Renal pelvis (tissue), 12 donors: ENCODE results near the gene ZNF627. TPM values are rescaled to one million over a fixed set of nuclear protein-coding genes. Genes with fewer than 3 reads are reported as not detected.
A peak's percentile ranks its signal among the peaks of the same experiment; 100 is the strongest.
"Not testable (repeated sequence)": the region's sequence is repeated elsewhere in the genome, so short reads cannot be mapped to it uniquely, and the experiment has no call there.

ENCODE experiments used
- DNase-seq: peaks from one replicate; pipeline ENCODE4 v3.0.0-alpha.2; 2013
- long read RNA-seq, 16 experiments: transcript quantifications; one replicate each; lab custom pipeline, GENCODE V29; 2026
- polyA plus RNA-seq, 3 donors: library from polyadenylated mRNA; unstranded; fragments of 120-200 nt; gene quantifications; one replicate each; pipeline ENCODE4 v1.2.1, GENCODE V29; 2013; ENCODE audit not compliant: insufficient read length in 3 of 3

Gene ZNF627
- polyA plus RNA-seq, result 10 to 100 TPM; 39.3 to 43.3 (median 40.8) TPM
- long read RNA-seq, donor 1, transcript ZNF627-201 (4 exons, 2,840 nt), result major isoform, 13 of 13 reads
- long read RNA-seq, donor 1, partial matches to known transcripts, result 0 of 13 reads
- long read RNA-seq, donor 1, other reads (novel, unspliced or antisense), result 0 of 13 reads
- long read RNA-seq, donor 2, transcript ZNF627-201 (4 exons, 2,840 nt), result major isoform, 13 of 14 reads
- long read RNA-seq, donor 2, partial matches to known transcripts, result 0 of 14 reads
- long read RNA-seq, donor 2, other reads (novel, unspliced or antisense), result 0 of 14 reads
- long read RNA-seq, donor 3, transcript ZNF627-201 (4 exons, 2,840 nt), result major isoform, 8 of 8 reads
- long read RNA-seq, donor 3, partial matches to known transcripts, result 0 of 8 reads
- long read RNA-seq, donor 3, other reads (novel, unspliced or antisense), result 0 of 8 reads
- long read RNA-seq, donor 4, transcript ZNF627-201 (4 exons, 2,840 nt), result major isoform, 9 of 15 reads
- long read RNA-seq, donor 4, partial matches to known transcripts, result 0 of 15 reads
- long read RNA-seq, donor 4, other reads (novel, unspliced or antisense), result 6 of 15 reads
- long read RNA-seq, donor 5, transcript ZNF627-201 (4 exons, 2,840 nt), result major isoform, 8 of 9 reads
- long read RNA-seq, donor 5, partial matches to known transcripts, result 0 of 9 reads
- long read RNA-seq, donor 5, other reads (novel, unspliced or antisense), result 0 of 9 reads
- long read RNA-seq, donor 6, transcript ZNF627-201 (4 exons, 2,840 nt), result major isoform, 7 of 7 reads
- long read RNA-seq, donor 6, partial matches to known transcripts, result 0 of 7 reads
- long read RNA-seq, donor 6, other reads (novel, unspliced or antisense), result 0 of 7 reads
- long read RNA-seq, donor 7, transcript ZNF627-201 (4 exons, 2,840 nt), result major isoform, 24 of 24 reads
- long read RNA-seq, donor 7, partial matches to known transcripts, result 0 of 24 reads
- long read RNA-seq, donor 7, other reads (novel, unspliced or antisense), result 0 of 24 reads
- long read RNA-seq, donor 8, transcript ZNF627-201 (4 exons, 2,840 nt), result major isoform, 6 of 8 reads
- long read RNA-seq, donor 8, partial matches to known transcripts, result 0 of 8 reads
- long read RNA-seq, donor 8, other reads (novel, unspliced or antisense), result 0 of 8 reads
- long read RNA-seq, donor 9, transcript ZNF627-201 (4 exons, 2,840 nt), result major isoform, 18 of 18 reads
- long read RNA-seq, donor 9, partial matches to known transcripts, result 0 of 18 reads
- long read RNA-seq, donor 9, other reads (novel, unspliced or antisense), result 0 of 18 reads
- long read RNA-seq, donor 10, transcript ZNF627-201 (4 exons, 2,840 nt), result major isoform, 14 of 33 reads
- long read RNA-seq, donor 10, partial matches to known transcripts, result 13 of 33 reads
- long read RNA-seq, donor 10, other reads (novel, unspliced or antisense), result 5 of 33 reads
- long read RNA-seq, donor 11, transcript ZNF627-201 (4 exons, 2,840 nt), result major isoform, 11 of 11 reads
- long read RNA-seq, donor 11, partial matches to known transcripts, result 0 of 11 reads
- long read RNA-seq, donor 11, other reads (novel, unspliced or antisense), result 0 of 11 reads
- long read RNA-seq, donor 12, transcript ZNF627-201 (4 exons, 2,840 nt), result major isoform, 18 of 24 reads
- long read RNA-seq, donor 12, partial matches to known transcripts, result 6 of 24 reads
- long read RNA-seq, donor 12, other reads (novel, unspliced or antisense), result 0 of 24 reads
- long read RNA-seq, donor 13, transcript ZNF627-201 (4 exons, 2,840 nt), result major isoform, 8 of 8 reads
- long read RNA-seq, donor 13, partial matches to known transcripts, result 0 of 8 reads
- long read RNA-seq, donor 13, other reads (novel, unspliced or antisense), result 0 of 8 reads
- long read RNA-seq, donor 14, result 0 reads
- long read RNA-seq, donor 15, result 0 reads
- long read RNA-seq, donor 16, transcript ZNF627-201 (4 exons, 2,840 nt), result major isoform, 20 of 21 reads
- long read RNA-seq, donor 16, partial matches to known transcripts, result 0 of 21 reads
- long read RNA-seq, donor 16, other reads (novel, unspliced or antisense), result 0 of 21 reads

DNA sequence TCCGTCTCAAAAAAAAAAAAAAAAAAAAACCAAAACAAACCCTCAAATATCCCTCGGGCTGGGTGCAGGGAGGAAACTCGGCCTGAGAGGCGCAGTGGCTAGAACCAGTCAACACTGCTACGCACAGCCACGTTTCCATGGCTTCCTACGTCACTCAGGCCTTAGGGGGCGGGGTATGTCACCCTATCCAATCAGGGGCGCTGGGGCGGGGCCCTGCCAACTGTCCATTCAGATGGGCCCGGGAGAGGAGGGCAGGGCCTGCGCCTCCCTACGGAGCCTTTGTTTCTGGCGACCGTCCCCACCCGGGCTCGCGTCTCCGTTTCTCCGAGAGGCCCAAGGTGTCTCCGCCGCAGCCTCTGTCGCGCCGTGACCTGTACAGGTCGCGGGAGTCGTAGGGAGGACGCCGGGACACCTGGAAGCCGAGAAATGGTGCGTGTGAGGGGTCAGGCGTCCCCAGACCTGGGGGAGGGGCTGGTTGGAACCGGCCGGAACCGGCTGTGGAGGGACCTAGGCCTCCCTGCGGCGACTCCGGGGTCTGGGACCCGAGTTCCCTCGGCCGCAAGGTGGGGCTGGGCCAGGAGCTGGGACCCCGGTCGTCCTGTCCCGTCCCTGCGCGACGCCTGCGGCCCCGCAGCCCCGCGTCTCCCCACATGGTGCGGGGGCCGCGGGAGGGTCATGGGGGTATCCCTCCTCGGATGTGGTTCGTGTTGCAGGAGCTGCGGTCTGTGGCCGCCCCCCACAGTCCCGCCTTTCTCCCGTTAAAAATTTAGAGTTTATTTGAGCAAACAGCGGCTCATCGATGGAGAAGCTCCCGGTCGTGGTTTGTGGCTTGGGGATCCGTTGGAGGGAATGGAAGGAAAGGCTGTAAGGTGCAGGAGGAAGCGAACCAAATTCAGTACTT is at the start of gene ZNF627:
Gene ZNF627 (plus strand): TSS at position 282 of the 901 bp plus-strand sequence. CDS start 145 bp downstream, at position 427.
- DNase-seq, result peak; percentile 99

DNA sequence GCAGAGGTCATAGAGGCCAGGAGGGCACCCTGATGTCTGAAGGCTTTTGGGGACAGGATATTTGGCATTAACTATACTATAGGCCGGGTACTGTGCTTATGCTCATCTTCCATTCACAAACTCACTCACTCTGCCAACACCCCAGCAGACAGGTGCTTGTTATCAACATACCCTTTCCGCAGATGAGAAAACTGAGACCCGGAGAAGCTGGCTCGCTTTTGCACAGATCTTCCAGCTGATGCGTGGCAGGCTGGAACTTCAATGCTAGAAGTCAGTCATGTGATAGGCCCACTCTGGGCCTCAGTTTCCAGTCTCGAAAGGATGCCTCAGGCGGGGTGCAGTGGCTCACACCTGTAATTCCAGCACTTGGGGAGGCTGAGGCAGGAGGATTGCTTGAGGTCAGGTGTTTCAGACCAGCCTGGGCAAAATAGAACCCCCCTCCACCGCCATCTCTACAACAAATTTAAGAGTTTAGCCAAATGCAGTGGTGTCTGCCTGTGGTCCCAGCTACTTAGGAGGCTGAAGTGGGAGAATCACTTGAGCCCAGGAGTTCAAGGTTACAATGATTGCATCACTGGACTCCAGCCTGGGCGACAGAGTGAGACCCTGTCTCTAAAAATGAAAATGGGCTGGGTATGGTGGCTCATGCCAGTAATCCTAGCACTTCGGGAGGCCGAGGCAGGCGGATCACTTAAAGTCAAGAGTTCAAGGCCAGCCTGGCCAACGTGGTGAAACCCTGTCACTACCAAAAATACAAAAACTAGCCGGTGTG is 49.2 kb upstream of the ZNF627 start:
- DNase-seq, result no peak

DNA sequence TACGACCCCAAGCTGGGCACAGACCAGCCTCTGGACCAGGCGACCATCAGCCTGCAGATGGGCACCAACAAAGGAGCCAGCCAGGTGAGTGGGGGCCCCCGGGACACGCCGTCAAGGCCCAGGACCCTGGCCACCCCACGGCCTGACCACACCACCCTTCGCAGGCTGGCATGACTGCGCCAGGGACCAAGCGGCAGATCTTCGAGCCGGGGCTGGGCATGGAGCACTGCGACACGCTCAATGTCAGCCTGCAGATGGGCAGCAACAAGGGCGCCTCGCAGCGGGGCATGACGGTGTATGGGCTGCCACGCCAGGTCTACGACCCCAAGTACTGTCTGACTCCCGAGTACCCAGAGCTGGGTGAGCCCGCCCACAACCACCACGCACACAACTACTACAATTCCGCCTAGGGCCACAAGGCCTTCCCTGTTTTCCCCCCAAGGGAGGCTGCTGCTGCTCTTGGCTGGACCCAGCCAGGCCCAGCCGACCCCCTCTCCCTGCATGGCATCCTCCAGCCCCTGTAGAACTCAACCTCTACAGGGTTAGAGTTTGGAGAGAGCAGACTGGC is 47.8 kb upstream of the ZNF627 start:
- no peak for DNase-seq

DNA sequence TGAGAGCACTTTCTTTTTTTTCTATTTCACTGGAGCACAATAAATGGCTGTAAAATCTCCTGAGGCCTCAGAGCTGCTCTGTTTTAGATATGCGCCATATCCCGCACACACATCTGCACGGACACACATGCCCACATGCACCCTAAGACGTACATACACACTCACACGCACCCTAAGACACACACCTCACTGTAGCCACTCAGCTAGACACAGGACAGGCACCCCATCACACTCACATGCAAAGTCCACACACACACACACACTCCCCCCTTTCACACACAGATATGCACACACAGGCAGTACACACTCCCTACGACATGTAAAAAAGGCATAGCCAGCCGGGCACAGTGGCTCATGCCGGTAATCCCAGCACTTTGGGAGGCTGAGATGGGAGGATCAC is 47.0 kb upstream of the ZNF627 start:
- DNase-seq, result no peak

DNA sequence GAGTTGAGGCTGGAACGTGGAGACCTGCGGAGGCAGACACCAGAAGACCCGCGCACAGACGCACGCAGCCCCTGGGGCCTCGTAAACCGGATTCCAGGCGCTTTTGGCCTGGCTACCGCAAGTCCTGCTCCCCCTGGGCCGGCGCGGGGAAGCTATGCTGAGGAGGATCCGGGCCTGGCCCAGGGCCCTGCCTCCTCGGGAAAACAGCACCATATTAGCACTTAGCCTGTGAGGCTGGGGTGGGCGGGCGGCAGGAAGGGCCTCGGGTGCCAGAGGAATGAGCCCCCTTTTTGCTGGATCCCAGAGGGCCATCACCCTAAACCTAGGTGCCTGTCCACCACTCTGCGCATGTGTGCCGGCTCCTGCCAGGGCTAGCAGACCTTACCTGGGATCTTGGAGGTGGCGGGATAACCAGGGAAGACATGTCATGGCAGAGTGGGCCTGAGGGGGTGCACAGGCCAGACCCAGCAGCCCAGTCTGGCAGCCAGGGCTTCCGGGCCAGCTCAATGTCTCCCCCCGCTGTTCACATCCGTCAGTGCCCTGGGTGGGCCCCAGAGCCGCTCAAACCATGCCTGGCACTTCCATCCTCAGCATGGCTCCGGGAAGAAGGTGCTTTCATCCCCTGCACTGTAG is 45.6 kb upstream of the ZNF627 start:
- DNase-seq, result no peak

DNA sequence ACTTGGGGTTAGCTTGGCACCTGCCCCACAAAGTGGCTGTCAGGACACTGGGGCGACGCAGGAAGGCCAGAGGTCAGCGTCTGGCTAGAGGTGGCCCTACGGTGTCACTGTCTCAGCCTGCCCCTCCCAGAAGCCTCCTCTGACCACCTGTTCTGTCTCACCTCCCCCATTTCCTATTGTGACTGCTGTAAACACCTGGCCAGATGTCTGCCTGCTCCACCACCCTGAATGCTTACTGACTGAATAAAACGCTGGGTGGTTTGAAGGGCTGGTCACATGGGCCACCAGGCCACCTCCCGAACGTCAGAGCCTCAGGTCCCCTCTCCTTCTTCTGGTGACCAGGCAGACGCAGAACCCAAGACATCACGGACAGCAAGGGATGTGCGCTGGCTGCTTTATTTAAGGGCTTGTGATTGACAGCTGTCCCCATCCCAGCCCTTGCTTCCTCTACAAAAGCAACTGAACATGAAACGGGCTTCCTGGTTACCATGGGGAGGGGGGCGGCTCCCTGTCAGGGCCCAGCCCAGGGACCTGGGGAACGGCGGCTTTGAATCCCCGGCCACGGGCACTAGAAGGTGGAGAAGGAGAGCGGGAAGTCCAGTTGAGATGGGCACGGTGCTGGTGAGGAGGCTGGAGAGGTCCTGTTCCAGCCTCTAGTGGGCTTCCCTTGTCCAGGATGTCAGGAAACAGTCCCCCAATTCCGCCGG is 44.5 kb upstream of the ZNF627 start:
- DNase-seq, result no peak

DNA sequence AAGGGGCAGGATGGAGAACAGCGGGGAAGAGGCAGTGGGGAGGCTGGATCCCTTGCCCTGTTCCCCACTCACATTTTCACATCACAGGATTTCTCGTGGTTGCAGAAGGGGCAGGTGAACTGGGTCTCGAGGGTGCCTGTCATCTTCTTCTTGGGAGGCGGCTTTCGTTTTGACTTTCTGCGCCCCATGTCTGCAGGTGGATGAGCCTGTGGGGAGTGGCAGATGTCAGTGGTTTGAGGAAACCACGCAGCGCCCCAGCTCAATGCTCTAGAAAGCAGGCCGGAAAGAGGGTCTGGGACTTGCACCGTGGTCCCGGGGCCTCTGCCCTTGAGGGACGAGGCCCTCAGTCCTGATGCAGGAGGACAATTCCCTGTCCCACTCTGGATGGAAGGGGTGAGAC is 43.1 kb upstream of the ZNF627 start:
- DNase-seq, result no peak

DNA sequence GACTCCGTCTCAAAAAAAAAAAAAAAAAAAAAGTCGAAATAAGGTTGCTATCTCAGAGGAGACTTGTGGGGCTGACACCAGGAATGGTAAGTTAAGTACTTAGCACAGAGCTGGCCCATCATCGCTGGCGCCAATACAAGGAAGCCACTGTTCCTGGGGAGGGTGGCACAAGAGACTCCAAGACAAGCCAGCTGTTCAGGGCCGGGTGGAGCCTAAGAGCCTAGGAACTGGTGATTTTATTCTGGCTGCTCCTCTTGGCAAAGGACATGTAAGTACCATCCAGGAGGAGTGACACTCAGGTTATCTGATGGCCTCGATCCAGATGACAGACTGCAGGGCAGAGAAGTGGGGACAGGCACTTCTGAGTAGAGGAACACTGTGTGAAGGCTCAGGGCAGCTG is 42.0 kb upstream of the ZNF627 start:
- no peak for DNase-seq

DNA sequence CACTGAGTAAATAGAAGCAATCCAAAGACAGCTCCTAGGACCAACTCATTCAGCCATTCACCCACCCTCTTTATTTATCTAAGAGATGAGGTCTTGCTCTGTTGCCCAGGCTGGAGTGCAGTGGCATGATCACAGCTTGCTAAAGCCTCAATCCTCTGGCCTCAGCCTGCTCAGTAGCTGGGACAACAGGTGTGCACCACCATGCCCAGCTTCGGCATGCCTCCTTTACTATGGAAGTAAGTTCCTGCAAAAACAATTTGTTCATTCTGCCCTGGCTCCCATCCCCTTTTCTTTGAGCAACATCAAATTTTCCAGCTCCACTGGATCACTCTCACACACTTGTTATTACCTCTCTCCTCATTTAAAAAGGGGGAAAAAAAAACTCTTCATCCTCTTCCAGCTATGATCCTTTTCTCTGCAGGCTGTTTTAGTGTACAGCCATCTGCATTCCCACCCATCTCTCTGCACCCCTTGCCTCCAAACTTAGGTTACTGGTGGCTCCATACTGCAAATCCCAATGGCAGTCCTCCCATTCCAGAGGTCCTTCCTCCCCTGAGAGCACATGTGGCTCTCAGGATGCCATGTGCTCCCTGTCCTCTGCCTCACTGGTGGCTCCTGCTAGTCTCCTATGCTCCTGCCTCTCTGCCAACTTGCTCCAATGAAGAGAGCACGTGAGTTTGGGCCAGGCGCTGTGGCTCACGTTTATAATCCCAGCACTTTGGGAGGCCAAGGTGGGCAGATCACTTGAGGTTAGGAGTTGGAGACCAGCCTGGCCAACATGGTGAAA is 40.5 kb upstream of the ZNF627 start:
- DNase-seq, result no peak

DNA sequence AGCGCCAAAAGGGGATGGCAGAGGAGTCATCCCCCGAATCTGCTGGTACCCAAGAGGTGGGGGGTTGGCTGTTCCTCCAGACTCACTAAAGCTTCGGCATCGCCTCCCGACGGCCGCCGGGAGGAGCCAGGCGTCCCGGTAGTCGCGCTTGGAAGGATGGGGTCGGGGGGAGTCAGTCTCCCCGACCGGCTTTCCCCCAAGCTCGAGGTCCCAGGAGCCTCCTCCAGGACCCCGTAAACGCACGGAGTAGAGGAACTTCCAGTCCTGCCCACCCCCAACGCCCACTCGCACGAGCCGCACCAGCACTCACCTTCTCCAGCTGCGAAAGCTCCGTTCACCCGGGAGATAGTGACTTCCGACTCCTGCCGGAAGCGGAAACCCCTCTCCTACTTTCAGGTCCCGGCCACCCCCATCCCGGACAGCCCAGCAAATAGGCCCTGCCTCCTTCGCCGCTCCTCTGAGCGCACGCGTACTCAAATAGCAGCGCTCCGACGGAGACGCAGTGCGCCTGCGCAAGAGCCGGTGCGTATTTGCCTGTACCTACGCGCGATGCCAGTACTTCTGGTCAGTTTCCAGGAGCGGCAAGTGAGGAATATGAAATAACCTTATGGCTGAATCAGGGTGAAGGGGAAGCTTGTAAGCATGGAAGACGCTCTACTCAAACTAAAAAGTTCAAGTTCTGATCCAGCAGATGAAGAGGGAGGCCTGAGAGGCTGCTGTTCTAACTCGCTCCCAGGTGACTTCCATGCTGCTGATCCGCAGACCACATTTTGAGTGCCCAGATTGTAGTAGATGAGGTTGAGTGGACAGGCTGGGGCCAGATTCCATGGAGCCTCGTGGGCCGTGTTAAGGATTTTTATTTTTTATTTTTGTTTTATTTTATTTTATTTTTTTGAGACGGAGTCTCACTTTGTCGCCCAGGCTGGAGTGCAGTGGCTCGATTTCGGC is 38.1 kb upstream of the ZNF627 start, which contains the start of gene ELOF1:
Gene ELOF1 (minus strand): TSS at position 350 of the 948 bp plus-strand sequence. CDS start 4,883 bp downstream, outside the sequence.
- peak; percentile 98 for DNase-seq

DNA sequence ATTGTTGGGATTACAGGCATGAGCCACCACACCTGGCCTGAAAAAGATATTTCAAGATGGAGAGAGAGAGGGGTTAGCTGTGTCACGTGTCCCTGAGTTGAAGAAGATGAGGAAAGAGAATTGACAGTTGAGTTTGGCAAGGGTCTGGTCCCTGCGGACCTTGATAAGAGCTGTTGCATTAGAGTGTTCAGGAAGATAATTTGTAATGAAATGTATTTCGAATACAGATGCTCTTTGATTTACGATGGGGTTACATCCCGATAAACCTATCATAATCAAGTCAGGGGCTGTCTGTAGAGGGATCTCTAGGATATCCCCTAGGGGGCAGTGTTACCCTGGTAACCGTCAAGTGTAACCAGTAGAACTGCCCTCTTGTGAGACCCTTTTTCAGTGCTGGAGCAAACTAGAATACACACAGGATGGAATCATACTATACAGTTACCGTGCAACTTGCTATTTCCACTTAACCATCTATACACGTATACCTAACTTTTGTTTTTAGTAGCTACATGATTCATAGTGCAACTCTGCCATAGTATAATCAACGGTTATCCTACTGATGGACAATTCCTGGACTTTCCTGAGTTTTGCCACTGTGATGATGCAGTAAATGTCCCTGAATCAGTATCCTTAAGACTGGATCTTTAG is 36.8 kb upstream of the ZNF627 start:
- peak; percentile 76 for DNase-seq

DNA sequence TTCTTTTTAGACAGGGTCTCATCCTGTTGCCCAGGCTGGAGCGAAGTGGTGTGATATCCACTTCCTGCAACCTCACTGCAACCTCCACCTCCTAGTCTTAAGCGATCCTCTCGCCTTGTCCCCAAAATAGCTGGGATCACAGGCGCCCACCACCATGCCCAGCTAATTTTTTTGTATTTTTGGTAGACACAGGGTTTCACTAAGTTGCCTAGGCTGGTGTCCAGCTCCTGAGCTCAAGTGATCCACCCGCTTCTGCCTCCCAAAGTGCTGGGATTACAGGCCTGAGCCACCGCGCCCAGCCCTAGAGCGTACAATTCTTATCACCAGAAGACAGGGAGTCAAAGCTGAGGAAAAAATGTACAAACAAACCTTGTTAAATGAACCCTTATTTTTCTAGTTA is 33.8 kb upstream of the ZNF627 start:
- no peak for DNase-seq

DNA sequence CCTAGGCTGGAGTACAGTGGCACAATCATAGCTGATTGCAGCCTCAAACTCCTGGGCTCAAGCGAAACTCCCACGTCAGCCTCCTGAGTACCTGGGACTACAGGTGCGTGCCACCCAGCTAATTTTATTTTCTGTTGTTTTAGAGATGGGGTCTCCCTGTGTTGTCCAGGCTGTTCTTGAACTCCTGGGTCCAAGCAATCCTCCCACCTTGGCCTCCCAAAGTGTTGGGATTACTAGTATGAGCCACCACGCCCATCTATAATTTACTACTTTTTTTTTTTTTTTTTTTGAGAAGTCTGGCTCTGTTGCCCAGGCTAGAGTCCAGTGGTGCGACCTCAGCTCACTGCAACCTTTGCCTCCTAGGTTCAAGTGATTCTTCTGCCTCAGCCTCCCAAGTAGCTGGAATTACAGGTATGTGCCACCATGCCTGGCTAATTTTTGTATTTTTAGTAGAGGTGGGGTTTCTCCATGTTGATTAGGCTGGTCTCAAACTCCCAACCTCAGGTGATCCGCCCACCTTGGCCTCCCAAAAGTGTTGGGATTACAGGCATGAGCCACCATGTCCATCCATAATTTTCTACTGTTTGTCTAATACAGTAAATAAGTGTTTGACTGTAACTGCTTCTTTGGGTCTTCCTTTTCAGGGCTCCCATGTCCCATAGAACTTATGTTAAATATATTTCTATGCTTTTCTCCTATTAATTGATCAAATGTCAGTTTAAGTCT is 33.0 kb upstream of the ZNF627 start:
- DNase-seq, result not testable (repeated sequence)

DNA sequence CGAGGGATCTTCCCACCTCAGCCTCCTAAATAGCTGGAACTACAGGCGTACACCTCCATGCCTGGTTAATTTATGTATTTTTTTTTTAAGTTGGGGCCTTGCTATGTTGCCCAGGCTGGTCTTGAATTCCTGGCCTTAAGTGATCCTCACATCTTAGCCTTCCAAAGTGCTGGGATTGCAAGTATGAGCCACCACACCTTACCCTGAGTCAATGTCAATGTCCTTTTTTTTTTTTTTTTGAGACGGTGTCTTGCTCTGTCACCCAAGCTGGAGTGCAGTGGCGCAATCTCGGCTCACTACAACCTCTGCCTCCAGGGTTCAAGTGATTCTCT is 31.7 kb upstream of the ZNF627 start:
- DNase-seq, result not testable (repeated sequence)
